PC-3 (cell line): Measurements from ENCODE around the gene ELAVL3.

Experiments used
- CTCF ChIP-seq: fragments of 300-600 bp; sonication (generic); conservative IDR thresholded peaks from 2 replicates; pipeline ENCODE4 v1.5.1; 2017; ENCODE audit warnings: antibody characterized with exemption, low read depth, mild to moderate bottlenecking, low read length
- EZH2 ChIP-seq: fragments of 300-600 bp; sonication (generic); IDR thresholded peaks from one replicate; pipeline ENCODE4 v1.6.1; 2017; ENCODE audit warnings: antibody characterized with exemption, mild to moderate bottlenecking, low read length; ENCODE audit not compliant: unreplicated experiment
- EZH2phosphoT487 ChIP-seq: fragments of 300-600 bp; sonication (generic); IDR thresholded peaks from 2 replicates; pipeline ENCODE4 v1.6.1; 2018; ENCODE audit warnings: mild to moderate bottlenecking, antibody characterized with exemption, low read length, borderline replicate concordance

GRCh38 chr19:11445141-11445540 is 35.7 kb downstream of the ELAVL3 start:
- no peak for TF ChIP-seq CTCF
- no peak for TF ChIP-seq EZH2phosphoT487
- TF ChIP-seq EZH2, result no peak
